SJSA1 (cell line): ENCODE results near the gene DARS1. TPM values are rescaled to one million over a fixed set of nuclear protein-coding genes. Genes with fewer than 3 reads are reported as not detected.

Experiments
- DNase-seq, 2 experiments: peaks; one replicate each; pipeline ENCODE4 v3.0.0-alpha.2; 2015 to 2020; ENCODE audit warnings: low spot score in 2 of 2, low read depth in 1 of 2
- H3K27ac ChIP-seq: fragments of 250-450 bp; sonication (Bioruptor Pico); 2 replicates; pipeline ENCODE4 v1.5.1; 2020; ENCODE audit warnings: mild to moderate bottlenecking, moderate library complexity
- H3K27me3 ChIP-seq: fragments of 250-450 bp; sonication (Bioruptor Pico); replicated peaks from 2 replicates; pipeline ENCODE4 v1.5.1; 2020; ENCODE audit warnings: mild to moderate bottlenecking, moderate library complexity
- H3K36me3 ChIP-seq: fragments of 250-450 bp; sonication (Bioruptor Pico); 2 replicates; pipeline ENCODE4 v1.5.1; 2020; ENCODE audit warnings: mild to moderate bottlenecking
- H3K4me1 ChIP-seq: fragments of 250-450 bp; sonication (Bioruptor Pico); replicated peaks from 2 replicates; pipeline ENCODE4 v1.6.1; 2021; ENCODE audit warnings: mild to moderate bottlenecking
- H3K4me3 ChIP-seq: fragments of 250-450 bp; sonication (Bioruptor Pico); 2 replicates; pipeline ENCODE4 v1.5.1; 2020; ENCODE audit warnings: mild to moderate bottlenecking
- H3K9me3 ChIP-seq: fragments of 250-450 bp; sonication (Bioruptor Pico); replicated peaks from 2 replicates; pipeline ENCODE4 v1.5.1; 2020; ENCODE audit warnings: mild to moderate bottlenecking
- total RNA-seq: library from RNA; depleted of rRNA; stranded (reverse); fragments of >200 nt; shearing (Covaris generic); gene quantifications from 2 replicates; pipeline ENCODE4 v1.2.3, GENCODE V29; 2014; rRNA removed

DARS1 gene
- total RNA-seq, 1 experiment from 2014 or later: 66.3 TPM

GRCh38 chr2:135862718-135863117 is 122.7 kb downstream of the DARS1 start:
- no peak overlapping the region for H3K27ac ChIP-seq
- H3K27me3 ChIP-seq: no peaks in the 10 kb centered on the region
- no peaks in the 10 kb centered on the region for H3K9me3 ChIP-seq
- H3K36me3 ChIP-seq: peaks cover 85% of the 10 kb centered on the region
- no peak overlapping the region for H3K4me3 ChIP-seq
- no peak for DNase-seq
- H3K4me1 ChIP-seq: no peaks in the 10 kb centered on the region

Other genes with a start within 250 kb of the DARS1 start
- 50.1 and 76.5 TPM in 2 replicates for gene UBXN4, start 243.8 kb downstream of the DARS1 start, total RNA-seq
- not detected in 2 replicates for gene LCT, start 148.4 kb downstream of the DARS1 start, total RNA-seq
- gene MCM6, start 109.2 kb downstream of the DARS1 start, total RNA-seq: 26.6 and 34.9 TPM in 2 replicates
- gene CXCR4, start 132.5 kb upstream of the DARS1 start, total RNA-seq: 0.22 and 0.79 TPM in 2 replicates